Uterus (tissue), 2 donors: Measurements from ENCODE around the gene DCLK3.

ENCODE experiments used
- CTCF ChIP-seq, 4 experiments: fragments of 200-600 bp in 2 of 4; fragments of 450-650 bp in 2 of 4; sonication (generic) in 2 of 4; IDR thresholded peaks; one replicate each; pipeline ENCODE4 v1.5.1; 2016 to 2019; ENCODE audit warnings: antibody characterized with exemption in 4 of 4, mild to moderate bottlenecking in 2 of 4, moderate library complexity in 1 of 4
- POLR2A ChIP-seq, 2 donors: fragments of 450-650 bp; IDR thresholded peaks; one replicate each; pipeline ENCODE4 v1.6.1; 2016; ENCODE audit warnings: antibody characterized with exemption in 2 of 2, mild to moderate bottlenecking in 1 of 2, moderate library complexity in 1 of 2

- TF ChIP-seq CTCF (IDR thresholded peaks at IDR 0.05) (no peak), POLR2A (IDR thresholded peaks at IDR 0.05) (no peak)
Observed at GRCh38 chr3:36803091-36803791, 38.9 kb upstream of the DCLK3 start.
